Activated gamma-delta T cell (primary cell): ENCODE measurements around the gene CAMK1G.

Experiments used
- DNase-seq: peaks from one replicate; lab custom pipeline; 2025; lab: John Stamatoyannopoulos, UW

CAMK1G gene

GRCh38 chr1:209565759-209566678, 17.5 kb upstream of the CAMK1G start:
- DNase-seq, result no peak

- no peak for DNase-seq
Measured at GRCh38 chr1:209567698-209568175, 15.8 kb upstream of the CAMK1G start.

- no peak for DNase-seq
Measured at GRCh38 chr1:209569455-209570207, 13.9 kb upstream of the CAMK1G start.

GRCh38 chr1:209570743-209571142, 12.8 kb upstream of the CAMK1G start:
- no peak for DNase-seq

- no peak for DNase-seq
Measured at GRCh38 chr1:209576392-209577197, 6.9 kb upstream of the CAMK1G start.

- DNase-seq, result no peak
Measured at GRCh38 chr1:209577346-209577745, 6.2 kb upstream of the CAMK1G start.

GRCh38 chr1:209580577-209580976, 2.9 kb upstream of the CAMK1G start:
- no peak for DNase-seq

GRCh38 chr1:209584231-209584672, 738 bp downstream of the CAMK1G start:
- DNase-seq, result no peak

GRCh38 chr1:209585197-209585596, 1.7 kb downstream of the CAMK1G start:
- no peak for DNase-seq

GRCh38 chr1:209585672-209586071, 2.2 kb downstream of the CAMK1G start:
- no peak for DNase-seq

GRCh38 chr1:209586221-209586740, 2.8 kb downstream of the CAMK1G start:
- DNase-seq, result no peak

GRCh38 chr1:209587789-209588188, 4.3 kb downstream of the CAMK1G start:
- no peak for DNase-seq

GRCh38 chr1:209589440-209589839, 5.9 kb downstream of the CAMK1G start:
- no peak for DNase-seq

- no peak for DNase-seq
Measured at GRCh38 chr1:209589863-209590262, 6.3 kb downstream of the CAMK1G start.

- no peak for DNase-seq
Measured at GRCh38 chr1:209590405-209590804, 6.9 kb downstream of the CAMK1G start.

- DNase-seq, result no peak
Measured at GRCh38 chr1:209593747-209594146, 10.2 kb downstream of the CAMK1G start.

- no peak for DNase-seq
Measured at GRCh38 chr1:209594440-209594839, 10.9 kb downstream of the CAMK1G start.

- DNase-seq, result no peak
Measured at GRCh38 chr1:209595028-209595427, 11.5 kb downstream of the CAMK1G start.

GRCh38 chr1:209595599-209596285, 12.2 kb downstream of the CAMK1G start:
- DNase-seq, result no peak

GRCh38 chr1:209597499-209597898, 14.0 kb downstream of the CAMK1G start:
- DNase-seq, result no peak

GRCh38 chr1:209598227-209598626, 14.7 kb downstream of the CAMK1G start:
- no peak for DNase-seq
